BLaER1 (cell line): ENCODE data around the gene PTPRM.

Source experiments
- H3K27ac ChIP-seq: shearing (Covaris generic); formaldehyde crosslinking; 2 replicates; pipeline ENCODE4 v1.8.1; 2022
- H3K27me3 ChIP-seq: shearing (Covaris generic); formaldehyde crosslinking; 2 replicates; pipeline ENCODE4 v1.8.1; 2022
- H3K36me3 ChIP-seq: shearing (Covaris generic); formaldehyde crosslinking; 2 replicates; pipeline ENCODE4 v1.8.1; 2022
- H3K4me1 ChIP-seq: shearing (Covaris generic); formaldehyde crosslinking; 2 replicates; pipeline ENCODE4 v1.8.1; 2022
- H3K4me2 ChIP-seq: shearing (Covaris generic); formaldehyde crosslinking; 2 replicates; pipeline ENCODE4 v1.8.1; 2022
- H3K4me3 ChIP-seq: shearing (Covaris generic); formaldehyde crosslinking; 2 replicates; pipeline ENCODE4 v1.8.1; 2022
- H3K9ac ChIP-seq: shearing (Covaris generic); formaldehyde crosslinking; 2 replicates; pipeline ENCODE4 v1.8.1; 2022
- H3K9me3 ChIP-seq: shearing (Covaris generic); formaldehyde crosslinking; 2 replicates; pipeline ENCODE4 v1.8.1; 2022
- H4K20me1 ChIP-seq: shearing (Covaris generic); formaldehyde crosslinking; 2 replicates; pipeline ENCODE4 v1.8.1; 2022
- Cebpa-rat ChIP-seq: shearing (Covaris generic); IDR thresholded peaks from 2 replicates; pipeline ENCODE4 v1.8.1; 2022

Gene PTPRM

GRCh38 chr18:7778181-7778580, 211.1 kb downstream of the PTPRM start:
- Histone ChIP-seq H4K20me1 (no peaks in the 10 kb centered on the region), H3K9ac (no peak overlapping the region), H3K27me3 (no peaks in the 10 kb centered on the region), H3K4me2 (no peak overlapping the region), H3K36me3 (no peaks in the 10 kb centered on the region), H3K4me3 (no peak overlapping the region), H3K9me3 (no peaks in the 10 kb centered on the region), H3K27ac (no peak overlapping the region), H3K4me1 (peaks cover 28% of the 10 kb centered on the region)
- no peak for TF ChIP-seq Cebpa-rat

DNA sequence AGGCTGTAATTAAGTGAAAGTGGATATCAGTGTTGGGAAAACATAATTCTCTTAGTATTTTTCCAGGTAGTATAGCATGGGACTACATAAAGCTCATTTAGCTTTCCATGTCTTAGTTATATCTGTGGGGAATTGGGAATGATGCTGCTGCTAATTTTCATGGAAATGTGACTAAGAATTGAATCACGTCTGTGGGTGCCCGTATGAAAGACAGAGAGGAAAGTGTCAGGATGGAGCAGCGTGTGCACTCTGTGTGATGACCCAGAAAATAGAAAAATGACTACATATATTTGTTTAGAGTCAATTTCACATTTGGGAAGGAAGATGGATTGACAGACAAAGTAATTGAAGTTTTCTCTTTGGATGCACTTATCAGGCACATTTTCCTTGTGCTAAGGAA, 212.1 kb downstream of the PTPRM start:
- Histone ChIP-seq H3K9me3 (no peaks in the 10 kb centered on the region), H3K9ac (no peak overlapping the region), H3K27me3 (no peaks in the 10 kb centered on the region), H3K4me3 (no peak overlapping the region), H4K20me1 (no peaks in the 10 kb centered on the region), H3K4me1 (peaks cover 21% of the 10 kb centered on the region), H3K27ac (no peak overlapping the region), H3K36me3 (no peaks in the 10 kb centered on the region), H3K4me2 (no peak overlapping the region)
- TF ChIP-seq Cebpa-rat = no peak

- Histone ChIP-seq H3K27me3 (no peaks in the 10 kb centered on the region), H3K9me3 (no peaks in the 10 kb centered on the region), H3K4me3 (no peak overlapping the region), H3K27ac (no peak overlapping the region), H3K4me1 (no peaks in the 10 kb centered on the region), H4K20me1 (no peaks in the 10 kb centered on the region), H3K9ac (no peak overlapping the region), H3K4me2 (no peak overlapping the region), H3K36me3 (no peaks in the 10 kb centered on the region)
- no peak for TF ChIP-seq Cebpa-rat
Measured at GRCh38 chr18:7784171-7784570, 217.1 kb downstream of the PTPRM start.

DNA sequence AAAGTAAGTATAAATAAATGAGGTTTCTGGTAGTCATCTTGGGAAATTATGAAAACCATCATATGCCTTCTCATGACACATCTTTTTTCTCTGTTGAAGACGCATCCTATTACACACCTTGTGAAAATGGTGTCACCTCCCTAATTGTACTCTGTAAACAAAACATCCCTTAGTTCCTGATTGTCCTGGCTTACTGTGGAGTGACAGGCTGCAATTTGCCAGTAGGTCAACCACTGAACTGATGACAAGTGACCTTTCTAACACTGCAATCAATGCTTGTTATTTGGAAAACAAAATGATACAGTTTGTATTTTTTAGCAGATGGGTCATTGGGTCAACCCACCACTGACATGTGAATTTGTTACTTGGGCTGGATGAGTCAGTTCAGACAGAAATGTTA, 219.5 kb downstream of the PTPRM start:
- no peak for TF ChIP-seq Cebpa-rat
- H3K4me2 ChIP-seq = no peak overlapping the region
- peaks cover 8% of the 10 kb centered on the region; the same call in 1 of the 2 replicates for H3K4me1 ChIP-seq
- H3K9ac ChIP-seq = no peak overlapping the region
- H3K27me3 ChIP-seq = no peaks in the 10 kb centered on the region
- H3K27ac ChIP-seq = no peak overlapping the region
- H4K20me1 ChIP-seq = no peaks in the 10 kb centered on the region
- H3K4me3 ChIP-seq = no peak overlapping the region
- H3K36me3 ChIP-seq = no peaks in the 10 kb centered on the region
- H3K9me3 ChIP-seq = no peaks in the 10 kb centered on the region

GRCh38 chr18:7787339-7787738, 220.2 kb downstream of the PTPRM start:
- H3K9ac ChIP-seq = no peak overlapping the region
- no peaks in the 10 kb centered on the region for H3K36me3 ChIP-seq
- H3K9me3 ChIP-seq = no peaks in the 10 kb centered on the region
- no peak for TF ChIP-seq Cebpa-rat
- no peaks in the 10 kb centered on the region for H3K27me3 ChIP-seq
- no peaks in the 10 kb centered on the region for H4K20me1 ChIP-seq
- H3K4me3 ChIP-seq = no peak overlapping the region
- peaks cover 8% of the 10 kb centered on the region; the same call in 1 of the 2 replicates for H3K4me1 ChIP-seq
- H3K4me2 ChIP-seq = no peak overlapping the region
- no peak overlapping the region for H3K27ac ChIP-seq

GRCh38 chr18:7789856-7790552, 222.9 kb downstream of the PTPRM start:
- TF ChIP-seq Cebpa-rat = no peak
- Histone ChIP-seq H3K27me3 (no peaks in the 10 kb centered on the region), H3K9me3 (no peaks in the 10 kb centered on the region), H3K36me3 (no peaks in the 10 kb centered on the region), H3K4me2 (0 out of 2 replicates have a peak overlapping the region, but pooled peaks have one; percentile 11), H3K4me1 (peaks cover 8% of the 10 kb centered on the region; the same call in 1 of the 2 replicates), H3K9ac (no peak overlapping the region), H4K20me1 (no peaks in the 10 kb centered on the region), H3K27ac (no peak overlapping the region), H3K4me3 (no peak overlapping the region)

GRCh38 chr18:7793100-7793499, 226.0 kb downstream of the PTPRM start:
- no peak for TF ChIP-seq Cebpa-rat
- Histone ChIP-seq H3K4me3 (no peak overlapping the region), H3K9ac (no peak overlapping the region), H3K4me2 (no peak overlapping the region), H3K27me3 (no peaks in the 10 kb centered on the region), H4K20me1 (no peaks in the 10 kb centered on the region), H3K27ac (no peak overlapping the region), H3K4me1 (peaks cover 8% of the 10 kb centered on the region; the same call in 1 of the 2 replicates), H3K9me3 (no peaks in the 10 kb centered on the region), H3K36me3 (no peaks in the 10 kb centered on the region)

- Histone ChIP-seq H3K4me3 (no peak overlapping the region), H3K36me3 (no peaks in the 10 kb centered on the region), H3K9me3 (no peaks in the 10 kb centered on the region), H3K4me1 (peaks cover 2% of the 10 kb centered on the region), H3K27me3 (no peaks in the 10 kb centered on the region), H3K9ac (no peak overlapping the region), H3K4me2 (no peak overlapping the region), H4K20me1 (no peaks in the 10 kb centered on the region), H3K27ac (no peak overlapping the region)
- TF ChIP-seq Cebpa-rat = no peak
Measured at GRCh38 chr18:7803956-7804469, 236.9 kb downstream of the PTPRM start.

- Histone ChIP-seq H3K27me3 (no peaks in the 10 kb centered on the region), H3K4me3 (no peak overlapping the region)
- no peak for TF ChIP-seq Cebpa-rat
Measured at GRCh38 chr18:7805096-7805495, 238.0 kb downstream of the PTPRM start.

GRCh38 chr18:7805880-7806279, 238.8 kb downstream of the PTPRM start:
- Histone ChIP-seq H3K27me3 (no peaks in the 10 kb centered on the region), H3K4me1 (peaks cover 8% of the 10 kb centered on the region), H3K9me3 (no peaks in the 10 kb centered on the region), H3K4me3 (no peak overlapping the region), H3K36me3 (no peaks in the 10 kb centered on the region), H3K9ac (no peak overlapping the region), H3K4me2 (no peak overlapping the region), H3K27ac (no peak overlapping the region), H4K20me1 (no peaks in the 10 kb centered on the region)
- TF ChIP-seq Cebpa-rat = no peak

More at GRCh38 chr18:7805096-7805495, 238.0 kb downstream of the PTPRM start:
- peaks cover 8% of the 10 kb centered on the region for H3K4me1 ChIP-seq
- H4K20me1 ChIP-seq = no peaks in the 10 kb centered on the region
- H3K4me2 ChIP-seq = no peak overlapping the region
- no peak overlapping the region for H3K9ac ChIP-seq
- no peak overlapping the region for H3K27ac ChIP-seq
- no peaks in the 10 kb centered on the region for H3K9me3 ChIP-seq
- no peaks in the 10 kb centered on the region for H3K36me3 ChIP-seq
